HUES6 (cell line): ENCODE measurements around the gene CDKN2B-AS1.

ENCODE experiments used
- H3K27ac ChIP-seq: 2 replicates; pipeline ENCODE4 v1.7.0; 2013; ENCODE audit warnings: low read depth, mild to moderate bottlenecking, low read length, inconsistent platforms
- H3K27me3 ChIP-seq: 2 replicates; pipeline ENCODE4 v1.6.1; 2013; ENCODE audit warnings: low read length; ENCODE audit not compliant: control insufficient read depth, insufficient read depth
- H3K36me3 ChIP-seq: 2 replicates; pipeline ENCODE4 v1.6.1; 2013; ENCODE audit warnings: low read length; ENCODE audit not compliant: control insufficient read depth, insufficient read depth
- H3K4me1 ChIP-seq: 2 replicates; pipeline ENCODE4 v1.6.1; 2013; ENCODE audit warnings: low read length; ENCODE audit not compliant: control insufficient read depth, insufficient read depth
- H3K4me3 ChIP-seq: 2 replicates; pipeline ENCODE4 v1.5.1; 2013; ENCODE audit warnings: low read depth, low read length
- H3K9ac ChIP-seq: one replicate; pipeline ENCODE4 v1.6.1; 2013; ENCODE audit warnings: mild to moderate bottlenecking, low read length
- H3K9me3 ChIP-seq: 2 replicates; pipeline ENCODE4 v1.6.1; 2013; ENCODE audit warnings: low read depth, low read length; ENCODE audit not compliant: control insufficient read depth, insufficient read depth

CDKN2B-AS1 gene

DNA sequence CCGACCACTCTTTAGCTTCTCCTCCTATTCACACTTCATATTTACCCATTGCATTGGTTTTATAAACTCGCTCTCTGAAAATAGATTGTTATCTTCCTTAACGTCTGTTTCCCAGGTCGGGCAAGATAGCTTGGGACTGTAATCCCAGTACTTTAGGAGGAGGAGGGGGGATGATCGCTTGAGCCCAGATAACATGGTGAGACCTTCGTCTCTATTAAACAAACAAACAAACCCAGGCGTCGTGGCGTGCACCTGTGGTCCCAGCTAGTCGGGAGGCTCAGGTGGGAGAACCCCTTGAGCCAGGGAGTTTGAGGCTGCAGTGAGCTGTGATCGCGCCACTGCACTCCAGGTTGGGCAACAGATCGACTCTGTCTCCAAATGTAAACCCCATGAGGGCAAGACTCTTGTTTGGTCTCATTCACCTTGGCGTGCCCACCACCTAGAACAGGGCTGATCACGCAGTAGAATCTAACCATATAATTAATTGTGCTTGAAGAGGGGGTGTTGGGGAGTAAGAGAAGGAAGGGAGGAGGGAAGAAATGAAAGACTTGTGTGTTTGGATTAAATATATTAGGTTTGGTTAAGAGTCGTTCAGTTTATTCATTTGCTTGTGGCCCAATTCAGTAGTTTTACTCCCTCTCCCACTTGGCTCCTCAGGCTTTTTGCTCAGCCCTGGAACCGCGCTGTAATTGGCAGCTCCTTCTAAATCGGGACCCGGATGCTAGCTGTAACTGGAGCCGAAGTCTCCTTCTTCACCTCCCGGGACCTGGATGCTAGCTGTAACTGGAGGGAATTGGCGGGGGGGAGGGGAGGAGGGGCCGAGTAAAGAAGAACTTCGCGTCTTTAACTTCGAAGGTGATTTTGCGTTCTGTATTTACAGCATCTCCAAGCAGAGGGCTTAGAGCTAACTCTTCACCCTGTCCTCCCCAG, 25.3 kb upstream of the CDKN2B-AS1 start:
- Histone ChIP-seq H3K4me3 (peak overlapping the region; percentile 34), H3K27ac (no peak overlapping the region), H3K27me3 (peaks cover 100% of the 10 kb centered on the region), H3K36me3 (no peaks in the 10 kb centered on the region), H3K9me3 (no peaks in the 10 kb centered on the region), H3K4me1 (peaks cover 43% of the 10 kb centered on the region), H3K9ac (no peak overlapping the region)

DNA sequence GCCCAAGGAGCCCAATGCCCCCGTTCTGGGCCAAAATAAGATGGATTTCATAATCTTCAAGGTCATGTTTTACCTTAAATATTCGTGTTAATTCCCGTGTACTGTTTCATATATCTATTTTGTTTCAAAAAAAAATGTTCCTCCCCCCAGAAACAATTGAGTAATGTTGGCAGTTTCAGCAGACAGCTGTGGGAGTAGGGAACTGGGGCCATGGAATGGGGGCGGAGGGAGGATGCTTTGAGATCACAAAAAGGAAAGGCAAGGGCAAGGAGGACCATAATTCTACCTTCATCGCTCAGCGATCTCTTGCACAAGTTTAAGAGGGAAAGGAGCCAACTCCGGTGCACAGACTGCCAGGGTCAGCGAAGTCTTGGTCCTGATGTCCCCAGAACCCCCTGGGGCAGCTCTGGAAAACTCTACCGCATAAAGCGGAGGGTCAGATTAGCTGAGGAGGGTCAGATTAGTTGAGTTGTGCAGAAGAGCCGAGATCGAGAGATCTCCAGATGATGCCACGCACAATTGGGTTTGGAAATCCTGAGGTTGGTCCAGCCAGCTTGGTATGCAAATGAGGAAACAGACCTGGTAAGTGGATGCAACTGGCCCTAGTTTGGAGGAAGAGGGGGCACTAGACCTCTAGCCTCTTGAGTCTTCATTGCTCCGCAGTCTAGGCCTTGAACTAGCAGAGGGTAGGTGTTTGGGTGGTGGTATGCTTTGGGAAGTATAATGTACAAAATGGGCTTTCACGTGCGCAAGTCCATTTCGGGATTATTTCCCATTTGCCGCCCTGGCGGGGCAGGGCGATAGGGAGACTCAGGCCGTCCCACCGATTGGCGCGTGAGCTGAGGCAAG, 24.4 kb upstream of the CDKN2B-AS1 start:
- Histone ChIP-seq H3K27ac (no peak overlapping the region), H3K36me3 (no peaks in the 10 kb centered on the region), H3K4me1 (peaks cover 39% of the 10 kb centered on the region), H3K9ac (no peak overlapping the region), H3K9me3 (no peaks in the 10 kb centered on the region), H3K4me3 (peak overlapping the region; percentile 46), H3K27me3 (peaks cover 100% of the 10 kb centered on the region)

GRCh38 chr9:21970800-21971640, 23.6 kb upstream of the CDKN2B-AS1 start:
- Histone ChIP-seq H3K9me3 (no peaks in the 10 kb centered on the region), H3K27me3 (peaks cover 100% of the 10 kb centered on the region), H3K9ac (no peak overlapping the region), H3K36me3 (no peaks in the 10 kb centered on the region), H3K4me3 (peak overlapping the region; percentile 46), H3K27ac (no peak overlapping the region), H3K4me1 (peaks cover 39% of the 10 kb centered on the region)

- Histone ChIP-seq H3K4me3 (no peak overlapping the region), H3K4me1 (peaks cover 33% of the 10 kb centered on the region), H3K9ac (no peak overlapping the region), H3K9me3 (no peaks in the 10 kb centered on the region), H3K36me3 (no peaks in the 10 kb centered on the region), H3K27me3 (peaks cover 100% of the 10 kb centered on the region), H3K27ac (no peak overlapping the region)
These were observed 22.2 kb upstream of the CDKN2B-AS1 start for GRCh38 chr9:21972361-21972760.

DNA sequence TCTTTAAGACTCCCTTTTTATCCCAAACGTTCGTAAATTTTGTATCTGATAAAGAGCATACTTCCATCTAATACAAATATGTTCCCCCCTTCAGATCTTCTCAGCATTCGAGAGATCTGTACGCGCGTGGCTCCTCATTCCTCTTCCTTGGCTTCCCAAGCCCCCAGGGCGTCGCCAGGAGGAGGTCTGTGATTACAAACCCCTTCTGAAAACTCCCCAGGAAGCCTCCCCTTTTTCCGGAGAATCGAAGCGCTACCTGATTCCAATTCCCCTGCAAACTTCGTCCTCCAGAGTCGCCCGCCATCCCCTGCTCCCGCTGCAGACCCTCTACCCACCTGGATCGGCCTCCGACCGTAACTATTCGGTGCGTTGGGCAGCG, 20.3 kb upstream of the CDKN2B-AS1 start:
- Histone ChIP-seq H3K4me1 (peaks cover 19% of the 10 kb centered on the region; the same call in 1 of the 2 replicates), H3K9me3 (no peaks in the 10 kb centered on the region), H3K27ac (no peak overlapping the region), H3K4me3 (peak overlapping the region; percentile 57), H3K36me3 (no peaks in the 10 kb centered on the region), H3K27me3 (peaks cover 100% of the 10 kb centered on the region), H3K9ac (peak overlapping the region; percentile 6)

GRCh38 chr9:21974722-21975409, 19.7 kb upstream of the CDKN2B-AS1 start:
- Histone ChIP-seq H3K27me3 (peaks cover 100% of the 10 kb centered on the region), H3K9ac (peak overlapping the region; percentile 6), H3K4me1 (peaks cover 17% of the 10 kb centered on the region; the same call in 1 of the 2 replicates), H3K27ac (no peak overlapping the region), H3K9me3 (no peaks in the 10 kb centered on the region), H3K36me3 (no peaks in the 10 kb centered on the region), H3K4me3 (peak overlapping the region; percentile 57)

GRCh38 chr9:21976334-21976875, 18.2 kb upstream of the CDKN2B-AS1 start:
- Histone ChIP-seq H3K27ac (no peak overlapping the region), H3K36me3 (no peaks in the 10 kb centered on the region), H3K9me3 (no peaks in the 10 kb centered on the region), H3K27me3 (peaks cover 96% of the 10 kb centered on the region), H3K4me3 (peak overlapping the region; percentile 57; the same call in 1 of the 2 replicates), H3K4me1 (0 out of 2 replicates have a peak, but pooled peaks cover 7% of the 10 kb centered on the region), H3K9ac (no peak overlapping the region)

GRCh38 chr9:21982391-21982790, 12.2 kb upstream of the CDKN2B-AS1 start:
- H3K9me3 ChIP-seq, result no peaks in the 10 kb centered on the region
- no peak overlapping the region for H3K4me3 ChIP-seq
- no peak overlapping the region for H3K27ac ChIP-seq
- peaks cover 2% of the 10 kb centered on the region; the same call in 1 of the 2 replicates for H3K4me1 ChIP-seq
- H3K9ac ChIP-seq, result no peak overlapping the region
- no peaks in the 10 kb centered on the region for H3K36me3 ChIP-seq
- H3K27me3 ChIP-seq, result peaks cover 96% of the 10 kb centered on the region

GRCh38 chr9:21982861-21983560, 11.6 kb upstream of the CDKN2B-AS1 start:
- H3K27ac ChIP-seq, result no peak overlapping the region
- H3K9ac ChIP-seq, result no peak overlapping the region
- no peak overlapping the region for H3K4me3 ChIP-seq
- peaks cover 96% of the 10 kb centered on the region for H3K27me3 ChIP-seq
- peaks cover 2% of the 10 kb centered on the region; the same call in 1 of the 2 replicates for H3K4me1 ChIP-seq
- H3K9me3 ChIP-seq, result no peaks in the 10 kb centered on the region
- H3K36me3 ChIP-seq, result no peaks in the 10 kb centered on the region
